Ovary (tissue), 3 donors: ENCODE data around the gene PGGHG.
"Not testable (repeated sequence)": the region's sequence is repeated elsewhere in the genome, so short reads cannot be mapped to it uniquely, and the experiment has no call there.

ENCODE experiments used
- CTCF ChIP-seq, 3 donors: fragments of 450-650 bp in 2 of 3; fragments of 200-600 bp in 1 of 3; IDR thresholded peaks; one replicate each; pipeline versions ENCODE4 v1.5.1 to v1.8.0; 2016 to 2022; ENCODE audit warnings: antibody characterized with exemption in 3 of 3, mild to moderate bottlenecking in 1 of 3
- EP300 ChIP-seq: sonication (generic); formaldehyde crosslinking; IDR thresholded peaks from one replicate; pipeline ENCODE4 v1.6.1; 2017; ENCODE audit warnings: antibody characterized with exemption
- POLR2A ChIP-seq: fragments of 450-650 bp; IDR thresholded peaks from one replicate; pipeline ENCODE4 v1.6.1; 2017; ENCODE audit warnings: antibody characterized with exemption, mild to moderate bottlenecking, moderate library complexity
- donor health status: DM: no; HTN: no; CAD: no.

GRCh38 chr11:286977-287820 is 1.7 kb upstream of the PGGHG start:
- not testable (repeated sequence) for TF ChIP-seq CTCF (IDR thresholded peaks at IDR 0.05); POLR2A; EP300
